Measurements from ENCODE around the gene CEP152. TPM values are rescaled to one million over a fixed set of nuclear protein-coding genes. Genes with fewer than 3 reads are reported as not detected.

The CEP152 gene
- total and polyA plus RNA-seq, 9 of the 15 experiments (the other 6 are each of a cell fraction or from before 2014, with no cell fraction given) = 9.9 to 43.0 (median 23.6) TPM

DNA sequence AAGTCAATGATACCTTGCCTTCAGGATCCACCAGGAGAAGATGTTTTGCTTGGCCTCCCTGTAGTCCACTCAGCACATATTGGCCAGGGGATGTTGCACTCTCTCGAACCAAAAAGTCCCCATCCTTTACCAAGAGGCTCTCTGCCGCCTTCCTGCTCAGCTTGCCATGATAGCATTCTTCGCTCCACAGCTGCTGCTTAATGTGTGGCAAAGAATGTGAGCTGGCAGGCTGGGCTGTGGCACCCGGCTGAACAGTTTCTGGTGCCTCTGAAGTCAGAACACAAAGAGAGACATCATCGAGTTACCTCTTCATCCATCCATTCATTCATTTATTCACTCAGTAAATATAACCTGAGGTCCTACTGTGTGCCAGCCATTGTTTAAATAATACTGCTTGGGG lies 23.9 kb upstream of the CEP152 start:
- no peak for FAIRE-seq
- no peak overlapping the region for H2AFZ ChIP-seq (ENCODE audit: low read depth, low read length)
- no peak overlapping the region for H3K9ac ChIP-seq (ENCODE audit: insufficient read depth in 1 of 2, low read depth in 2 of 2, low read length in 2 of 2)
- peaks cover 3% of the 10 kb centered on the region; the same call in 1 of the 2 replicates for H3K9me3 ChIP-seq (replicated peaks; ENCODE audit: control insufficient read depth, insufficient read depth, low read depth, low read length)
- H3K4me3 ChIP-seq = no peak overlapping the region
- 16% methylated on average over 5 of the region's 5 CpGs for WGBS (ENCODE audit: insufficient coverage, low coverage, missing lambda C conversion rate)
- H3K27ac ChIP-seq (ENCODE audit: extremely low read depth, low read depth, low read length) = no peak overlapping the region
- intact Hi-C loops (cut with micrococcal nuclease) (no loop called here), in situ Hi-C loops (cut with MboI) (no loop called here)
- H3K27me3 ChIP-seq (ENCODE audit: control insufficient read depth in 2 of 2, insufficient read depth in 2 of 2, low read length in 2 of 2) = no peaks in the 10 kb centered on the region
- H3K9me1 ChIP-seq (ENCODE audit: control insufficient read depth, insufficient read depth, low read length) = no peaks in the 10 kb centered on the region
- ATAC-seq = no peak
- H4K20me1 ChIP-seq (replicated peaks; ENCODE audit: control insufficient read depth, insufficient read depth, low read length) = no peaks in the 10 kb centered on the region
- H3K4me2 ChIP-seq (ENCODE audit: insufficient read depth, low read length) = no peak overlapping the region
- H3K4me1 ChIP-seq (replicated peaks in 1 of 2; ENCODE audit: control insufficient read depth in 2 of 2, insufficient read depth in 2 of 2, low read length in 2 of 2) = no peaks in the 10 kb centered on the region
- no TSS peak for BruUV-seq (replicated peaks)
- no peak for DNase-seq (ENCODE audit: extremely low read depth in 1 of 4, low spot score in 3 of 4)
- TF ChIP-seq CHD1 (IDR thresholded peaks at IDR 0.05; ENCODE audit: low read length) (no peak), NR2F6 (CRISPR knock-in tag; IDR thresholded peaks at IDR 0.05) (no peak), EP400 (IDR thresholded peaks at IDR 0.05) (no peak), TEAD2 (tag; IDR thresholded peaks at IDR 0.05) (no peak), MTA3 (IDR thresholded peaks at IDR 0.05; ENCODE audit: borderline replicate concordance) (no peak), NR3C1 (CRISPR knock-in tag; IDR thresholded peaks at IDR 0.05) (no peak)
- TF ChIP-seq, protein P1, sequence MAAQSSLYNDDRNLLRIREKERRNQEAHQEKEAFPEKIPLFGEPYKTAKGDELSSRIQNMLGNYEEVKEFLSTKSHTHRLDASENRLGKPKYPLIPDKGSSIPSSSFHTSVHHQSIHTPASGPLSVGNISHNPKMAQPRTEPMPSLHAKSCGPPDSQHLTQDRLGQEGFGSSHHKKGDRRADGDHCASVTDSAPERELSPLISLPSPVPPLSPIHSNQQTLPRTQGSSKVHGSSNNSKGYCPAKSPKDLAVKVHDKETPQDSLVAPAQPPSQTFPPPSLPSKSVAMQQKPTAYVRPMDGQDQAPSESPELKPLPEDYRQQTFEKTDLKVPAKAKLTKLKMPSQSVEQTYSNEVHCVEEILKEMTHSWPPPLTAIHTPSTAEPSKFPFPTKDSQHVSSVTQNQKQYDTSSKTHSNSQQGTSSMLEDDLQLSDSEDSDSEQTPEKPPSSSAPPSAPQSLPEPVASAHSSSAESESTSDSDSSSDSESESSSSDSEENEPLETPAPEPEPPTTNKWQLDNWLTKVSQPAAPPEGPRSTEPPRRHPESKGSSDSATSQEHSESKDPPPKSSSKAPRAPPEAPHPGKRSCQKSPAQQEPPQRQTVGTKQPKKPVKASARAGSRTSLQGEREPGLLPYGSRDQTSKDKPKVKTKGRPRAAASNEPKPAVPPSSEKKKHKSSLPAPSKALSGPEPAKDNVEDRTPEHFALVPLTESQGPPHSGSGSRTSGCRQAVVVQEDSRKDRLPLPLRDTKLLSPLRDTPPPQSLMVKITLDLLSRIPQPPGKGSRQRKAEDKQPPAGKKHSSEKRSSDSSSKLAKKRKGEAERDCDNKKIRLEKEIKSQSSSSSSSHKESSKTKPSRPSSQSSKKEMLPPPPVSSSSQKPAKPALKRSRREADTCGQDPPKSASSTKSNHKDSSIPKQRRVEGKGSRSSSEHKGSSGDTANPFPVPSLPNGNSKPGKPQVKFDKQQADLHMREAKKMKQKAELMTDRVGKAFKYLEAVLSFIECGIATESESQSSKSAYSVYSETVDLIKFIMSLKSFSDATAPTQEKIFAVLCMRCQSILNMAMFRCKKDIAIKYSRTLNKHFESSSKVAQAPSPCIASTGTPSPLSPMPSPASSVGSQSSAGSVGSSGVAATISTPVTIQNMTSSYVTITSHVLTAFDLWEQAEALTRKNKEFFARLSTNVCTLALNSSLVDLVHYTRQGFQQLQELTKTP (IDR thresholded peaks at IDR 0.05; ENCODE audit: low read depth in 1 of 2, partially characterized antibody in 2 of 2) = no peak
- TF ChIP-seq, protein P2, sequence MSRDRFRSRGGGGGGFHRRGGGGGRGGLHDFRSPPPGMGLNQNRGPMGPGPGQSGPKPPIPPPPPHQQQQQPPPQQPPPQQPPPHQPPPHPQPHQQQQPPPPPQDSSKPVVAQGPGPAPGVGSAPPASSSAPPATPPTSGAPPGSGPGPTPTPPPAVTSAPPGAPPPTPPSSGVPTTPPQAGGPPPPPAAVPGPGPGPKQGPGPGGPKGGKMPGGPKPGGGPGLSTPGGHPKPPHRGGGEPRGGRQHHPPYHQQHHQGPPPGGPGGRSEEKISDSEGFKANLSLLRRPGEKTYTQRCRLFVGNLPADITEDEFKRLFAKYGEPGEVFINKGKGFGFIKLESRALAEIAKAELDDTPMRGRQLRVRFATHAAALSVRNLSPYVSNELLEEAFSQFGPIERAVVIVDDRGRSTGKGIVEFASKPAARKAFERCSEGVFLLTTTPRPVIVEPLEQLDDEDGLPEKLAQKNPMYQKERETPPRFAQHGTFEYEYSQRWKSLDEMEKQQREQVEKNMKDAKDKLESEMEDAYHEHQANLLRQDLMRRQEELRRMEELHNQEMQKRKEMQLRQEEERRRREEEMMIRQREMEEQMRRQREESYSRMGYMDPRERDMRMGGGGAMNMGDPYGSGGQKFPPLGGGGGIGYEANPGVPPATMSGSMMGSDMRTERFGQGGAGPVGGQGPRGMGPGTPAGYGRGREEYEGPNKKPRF (IDR thresholded peaks at IDR 0.05; ENCODE audit: low read depth, low read length) = no peak
- TF ChIP-seq, protein P3, sequence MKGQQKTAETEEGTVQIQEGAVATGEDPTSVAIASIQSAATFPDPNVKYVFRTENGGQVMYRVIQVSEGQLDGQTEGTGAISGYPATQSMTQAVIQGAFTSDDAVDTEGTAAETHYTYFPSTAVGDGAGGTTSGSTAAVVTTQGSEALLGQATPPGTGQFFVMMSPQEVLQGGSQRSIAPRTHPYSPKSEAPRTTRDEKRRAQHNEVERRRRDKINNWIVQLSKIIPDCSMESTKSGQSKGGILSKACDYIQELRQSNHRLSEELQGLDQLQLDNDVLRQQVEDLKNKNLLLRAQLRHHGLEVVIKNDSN (CRISPR knock-in tag; IDR thresholded peaks at IDR 0.05) = no peak
- ChIA-PET CTCF (ENCODE audit: low intra/inter-chr PET ratio) (no interaction called here), POLR2A (no interaction called here)
- H3K36me3 ChIP-seq (ENCODE audit: control insufficient read depth, insufficient read depth, low read length) = no peaks in the 10 kb centered on the region
- H3K79me2 ChIP-seq (ENCODE audit: control insufficient read depth, insufficient read depth, low read length) = no peaks in the 10 kb centered on the region
